COR-L47 (cell line): ENCODE measurements around the gene PITHD1.
"Not testable (repeated sequence)": the region's sequence is repeated elsewhere in the genome, so short reads cannot be mapped to it uniquely, and the experiment has no call there.

ENCODE experiments used
- DNase-seq: peaks from one replicate; lab custom pipeline; 2025; lab: John Stamatoyannopoulos, UW

Gene PITHD1

GRCh38 chr1:23825762-23826522 lies 47.7 kb downstream of the PITHD1 start:
- DNase-seq, result no peak

- not testable (repeated sequence) for DNase-seq
These were observed 48.4 kb downstream of the PITHD1 start for GRCh38 chr1:23826590-23826989.

- no peak for DNase-seq
These were observed 49.5 kb downstream of the PITHD1 start for GRCh38 chr1:23827717-23828116.

- not testable (repeated sequence) for DNase-seq
These were observed 55.9 kb downstream of the PITHD1 start for GRCh38 chr1:23834156-23834555.

- DNase-seq, result no peak
These were observed 57.8 kb downstream of the PITHD1 start for GRCh38 chr1:23836037-23836436.
